ENCODE measurements around the gene HYI.
A peak's percentile ranks its signal among the peaks of the same experiment; 100 is the strongest.

HYI gene

DNA sequence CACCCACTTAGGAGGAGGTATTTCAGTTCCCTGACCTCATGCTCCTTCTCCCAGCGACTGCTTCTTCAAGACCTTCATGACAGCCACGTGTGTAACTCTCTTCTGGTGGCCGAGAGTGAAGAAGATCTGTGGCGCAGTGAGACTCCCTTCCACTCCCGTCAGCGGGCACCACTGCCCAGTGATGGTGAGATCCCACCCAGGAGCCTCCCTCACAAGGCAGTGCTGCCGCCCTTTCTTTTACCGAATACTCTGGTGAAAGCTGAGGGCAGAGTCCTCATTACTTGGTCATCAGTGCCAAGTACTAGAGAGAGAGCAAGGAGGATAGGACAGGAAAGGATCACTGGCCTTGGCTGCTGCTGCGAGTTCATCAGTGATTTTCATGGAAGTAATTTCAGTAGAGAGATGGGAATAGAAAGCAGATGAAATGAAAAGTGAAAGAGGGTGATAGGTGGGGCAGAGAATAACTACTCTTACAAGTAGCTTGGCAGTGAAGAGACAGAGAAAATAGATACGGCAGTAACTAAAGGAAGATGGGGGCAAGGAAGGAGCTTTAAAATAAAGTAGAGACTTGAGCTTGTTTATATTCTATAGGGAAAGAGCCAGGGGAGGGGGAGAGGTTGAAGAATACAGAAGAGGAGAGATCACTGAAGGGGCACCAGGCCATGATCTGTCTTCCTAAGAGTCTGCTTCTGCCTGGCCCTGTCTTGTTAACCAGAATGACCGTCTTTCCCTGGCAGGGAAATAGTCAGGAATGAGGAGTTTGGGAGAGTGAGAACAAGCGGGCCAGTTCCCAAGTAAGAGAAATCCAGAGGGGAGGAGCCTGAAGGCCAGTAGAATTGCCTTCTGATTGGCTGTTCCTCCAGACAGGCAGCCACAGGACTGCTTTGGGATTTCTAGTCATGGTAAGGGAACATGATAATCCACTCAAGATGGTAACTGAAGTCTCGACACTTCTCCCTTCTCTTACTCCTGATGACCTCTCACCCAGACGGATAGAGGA lies 18.3 kb downstream of the HYI start:
- no peak for DNase-seq
- TF ChIP-seq POLR2A (IDR thresholded peaks at IDR 0.05; ENCODE audit: low read length): no peak
- no peak for TF ChIP-seq GATA1 (IDR thresholded peaks at IDR 0.05; ENCODE audit: low read depth, low read length)

DNA sequence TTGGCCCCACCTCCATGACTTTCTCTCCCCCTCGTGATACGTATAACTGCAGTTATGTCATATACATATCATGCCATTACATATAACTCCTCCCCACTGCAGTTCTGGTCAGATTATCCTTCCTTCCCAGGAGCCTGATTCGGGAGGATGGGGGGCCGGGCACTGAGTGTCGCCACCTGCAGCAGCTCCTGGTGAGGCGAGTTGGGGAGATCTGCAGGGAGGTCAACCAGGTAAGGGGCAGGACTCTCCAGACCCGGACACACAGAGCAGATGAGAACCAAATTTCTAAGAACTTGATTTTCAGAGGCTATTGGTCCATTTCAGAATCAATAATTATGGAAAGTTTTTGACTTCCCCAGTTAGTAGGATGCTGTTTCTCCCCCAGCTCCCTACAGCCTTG lies 19.5 kb downstream of the HYI start:
- TF ChIP-seq POLR2A (IDR thresholded peaks at IDR 0.05; ENCODE audit: low read length): no peak
- no peak for TF ChIP-seq GATA1 (IDR thresholded peaks at IDR 0.05; ENCODE audit: low read depth, low read length)
- DNase-seq: no peak

DNA sequence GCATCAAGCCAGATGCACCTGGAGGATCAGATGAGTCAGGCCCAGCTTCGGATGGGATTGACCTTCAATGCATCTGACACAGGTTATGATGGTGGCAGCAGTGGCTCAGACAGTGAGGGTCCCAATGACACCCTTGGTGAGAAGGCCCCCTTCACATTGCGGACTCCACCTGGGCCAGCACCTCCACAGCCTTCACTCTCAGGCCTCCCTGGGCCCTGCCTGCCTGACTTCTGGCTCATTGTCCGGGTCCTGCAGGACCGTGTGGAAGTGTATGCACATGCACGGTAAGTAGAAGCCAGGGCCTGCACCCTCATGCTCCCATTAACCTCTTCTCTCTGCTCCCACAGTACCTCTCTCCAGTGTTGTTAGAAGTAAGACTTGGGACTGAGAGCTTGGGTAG lies 20.8 kb downstream of the HYI start:
- TF ChIP-seq POLR2A (IDR thresholded peaks at IDR 0.05; ENCODE audit: low read length) (no peak), GATA1 (IDR thresholded peaks at IDR 0.05; ENCODE audit: low read depth, low read length) (no peak)
- no peak for DNase-seq

DNA sequence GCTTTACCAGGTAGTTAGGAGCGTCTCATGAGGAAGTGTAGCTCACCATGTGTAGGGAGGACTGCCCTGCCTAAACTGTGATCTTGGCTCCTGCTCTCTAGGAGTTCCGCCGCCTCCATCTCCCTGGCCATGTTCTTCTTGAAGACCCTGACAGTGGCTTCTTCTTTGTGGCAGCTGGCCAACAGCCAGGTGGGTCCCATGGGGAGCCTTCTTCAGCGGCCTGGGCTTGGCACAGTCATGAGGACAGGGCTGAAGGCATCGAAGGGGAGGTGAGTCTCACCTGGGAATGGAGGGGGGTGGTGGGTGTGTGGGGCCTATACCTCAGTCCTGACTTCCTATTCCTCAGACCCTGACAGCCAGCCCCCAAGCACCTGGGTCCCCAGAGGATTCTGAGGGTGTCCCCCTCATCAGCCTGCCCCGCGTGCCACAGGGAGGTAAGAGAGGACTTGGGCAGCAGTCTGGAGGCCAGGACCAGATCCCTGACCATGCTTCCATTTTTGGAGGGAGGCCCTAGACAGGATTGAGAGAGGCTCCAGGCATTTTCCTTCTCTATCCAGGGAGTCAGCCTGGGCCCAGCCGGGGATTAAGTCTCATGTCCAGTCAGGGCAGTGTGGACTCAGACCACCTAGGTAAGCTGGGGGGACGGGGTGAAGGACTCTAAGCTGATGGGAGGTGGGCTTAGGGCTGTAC lies 21.4 kb downstream of the HYI start:
- no peak for TF ChIP-seq POLR2A (IDR thresholded peaks at IDR 0.05; ENCODE audit: low read length)
- no peak for TF ChIP-seq GATA1 (IDR thresholded peaks at IDR 0.05; ENCODE audit: low read depth, low read length)
- no peak for DNase-seq

DNA sequence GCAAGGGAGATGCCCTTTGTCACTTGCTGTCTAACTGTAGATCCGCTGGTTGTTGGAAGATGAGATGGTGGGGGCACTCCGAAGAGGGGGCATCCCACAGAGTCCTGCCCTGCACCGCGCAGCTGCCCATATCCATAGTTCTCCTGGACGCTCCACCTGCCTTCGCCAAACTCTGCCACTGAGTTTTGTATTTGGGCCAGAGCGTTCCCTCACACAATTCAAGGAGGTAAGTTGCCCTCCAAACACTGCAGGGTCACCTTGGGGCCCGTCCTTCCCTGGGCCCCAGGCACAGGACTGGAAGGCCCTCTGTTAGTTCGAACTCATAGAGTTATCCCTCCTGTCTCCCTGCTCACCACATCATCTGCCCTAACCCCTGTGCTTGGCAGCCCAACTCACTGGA lies 22.1 kb downstream of the HYI start:
- DNase-seq: no peak

DNA sequence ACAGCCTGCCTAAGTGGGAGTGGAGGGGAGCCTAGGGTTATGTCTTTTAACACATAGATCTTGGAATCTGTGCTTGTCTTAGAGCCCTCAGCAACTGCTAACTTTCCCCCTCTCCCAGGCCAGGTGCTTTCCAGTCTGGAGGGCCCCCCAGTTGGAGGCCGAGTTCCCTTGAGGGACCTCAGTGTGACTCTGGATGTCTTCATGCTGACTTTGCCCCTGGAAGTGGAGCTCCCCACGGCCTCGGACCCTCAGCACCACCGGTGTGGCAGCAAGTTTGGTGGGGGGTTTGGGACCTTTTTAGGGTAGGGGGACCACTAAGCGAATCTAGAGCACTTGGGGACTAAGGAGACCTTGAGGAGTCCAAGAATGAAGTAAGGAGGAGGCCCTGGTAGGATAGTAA lies 22.9 kb downstream of the HYI start:
- TF ChIP-seq GATA1 (IDR thresholded peaks at IDR 0.05; ENCODE audit: low read depth, low read length): no peak
- TF ChIP-seq POLR2A (IDR thresholded peaks at IDR 0.05; ENCODE audit: low read length): no peak
- DNase-seq: no peak

More for the DNA sequence above, 22.1 kb downstream of the HYI start:
- no peak for TF ChIP-seq POLR2A (IDR thresholded peaks at IDR 0.05; ENCODE audit: low read length)
- no peak for TF ChIP-seq GATA1 (IDR thresholded peaks at IDR 0.05; ENCODE audit: low read depth, low read length)

DNA sequence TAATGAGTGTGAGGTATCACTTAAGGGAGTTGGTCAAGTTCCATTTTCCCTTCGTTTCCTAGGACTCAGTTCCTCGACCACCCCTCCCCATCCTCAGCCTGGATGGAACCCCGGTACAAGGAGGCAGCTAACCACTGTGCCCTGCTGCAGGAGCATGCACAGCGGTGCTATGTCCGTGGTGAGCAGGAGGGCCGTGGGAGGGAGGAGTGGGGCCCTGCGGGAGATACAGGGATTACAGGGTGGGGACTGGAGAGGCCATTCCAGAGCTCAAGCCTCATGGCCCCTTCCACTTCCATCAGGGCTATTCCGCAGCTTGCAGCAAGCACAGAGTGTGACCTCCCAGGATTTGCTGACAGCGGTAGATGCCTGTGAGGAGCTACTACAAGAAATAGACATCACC lies 25.8 kb downstream of the HYI start:
- no peak for DNase-seq
- TF ChIP-seq GATA1 (IDR thresholded peaks at IDR 0.05; ENCODE audit: low read depth, low read length): no peak
- TF ChIP-seq POLR2A (IDR thresholded peaks at IDR 0.05; ENCODE audit: low read length): no peak

DNA sequence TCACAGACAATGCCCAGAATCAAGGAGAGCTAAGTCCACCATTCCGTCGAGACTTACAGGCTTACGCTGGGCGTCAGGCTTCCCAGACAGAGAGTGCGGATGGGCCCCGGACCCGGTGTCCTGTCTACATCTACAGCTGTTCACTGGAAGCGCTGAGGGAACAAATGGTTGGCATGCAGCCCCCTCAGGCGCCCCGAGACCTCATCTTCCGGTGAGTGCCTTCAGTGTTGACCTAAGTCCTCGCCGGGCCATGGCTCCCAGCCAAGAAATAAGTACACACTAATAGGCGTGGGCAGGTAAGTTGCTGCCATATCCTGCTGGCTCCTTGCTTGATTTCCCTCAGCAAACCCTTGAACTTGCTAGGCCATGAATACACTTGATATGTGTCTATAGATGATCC lies 26.2 kb downstream of the HYI start:
- TF ChIP-seq GATA1 (IDR thresholded peaks at IDR 0.05; ENCODE audit: low read depth, low read length): no peak
- no peak for TF ChIP-seq POLR2A (IDR thresholded peaks at IDR 0.05; ENCODE audit: low read length)
- DNase-seq: no peak

DNA sequence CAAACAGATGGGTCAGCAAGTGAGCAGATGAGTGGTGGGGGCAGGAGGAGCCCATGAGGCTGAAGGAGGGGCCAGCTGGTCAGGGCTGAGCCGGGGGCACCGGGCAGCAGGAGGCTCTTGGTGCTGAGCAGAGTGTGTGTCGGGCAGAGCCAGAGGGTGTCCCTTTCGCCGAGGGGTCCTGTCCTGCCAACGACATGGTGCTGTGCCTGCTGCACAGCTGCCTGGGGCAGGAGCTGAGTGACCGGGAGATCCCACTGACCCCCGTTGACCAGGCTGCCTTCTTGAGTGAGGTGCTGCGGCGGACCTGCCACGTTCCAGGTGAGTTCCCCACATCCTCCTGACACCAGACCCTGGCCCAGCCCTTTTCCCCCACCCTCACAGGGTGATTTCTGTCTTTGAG lies 27.5 kb downstream of the HYI start:
- no peak for DNase-seq
- TF ChIP-seq GATA1 (IDR thresholded peaks at IDR 0.05; ENCODE audit: low read depth, low read length) (no peak), POLR2A (IDR thresholded peaks at IDR 0.05; ENCODE audit: low read length) (no peak)

DNA sequence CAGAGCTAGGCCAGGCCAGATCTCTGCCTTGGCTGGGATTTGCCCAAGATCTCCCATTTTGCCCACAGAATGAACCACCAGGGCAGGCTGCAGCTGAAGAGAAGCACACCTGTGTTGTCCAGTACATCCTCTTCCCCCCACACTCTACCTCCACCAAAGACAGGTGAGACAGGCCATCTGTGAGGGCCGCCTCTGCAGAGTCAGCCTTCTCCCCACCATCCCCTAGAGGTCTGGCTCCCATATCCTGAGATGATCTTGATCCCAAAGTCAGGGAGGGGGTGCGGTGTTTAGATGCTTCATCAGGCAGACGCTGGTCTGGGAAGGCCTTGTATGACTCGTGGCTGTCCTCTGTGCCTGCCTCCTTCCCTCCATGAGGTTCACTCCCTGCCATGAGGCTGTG lies 28.7 kb downstream of the HYI start:
- TF ChIP-seq POLR2A (IDR thresholded peaks at IDR 0.05; ENCODE audit: low read length) (no peak), GATA1 (IDR thresholded peaks at IDR 0.05; ENCODE audit: low read depth, low read length) (no peak)
- DNase-seq: no peak

DNA sequence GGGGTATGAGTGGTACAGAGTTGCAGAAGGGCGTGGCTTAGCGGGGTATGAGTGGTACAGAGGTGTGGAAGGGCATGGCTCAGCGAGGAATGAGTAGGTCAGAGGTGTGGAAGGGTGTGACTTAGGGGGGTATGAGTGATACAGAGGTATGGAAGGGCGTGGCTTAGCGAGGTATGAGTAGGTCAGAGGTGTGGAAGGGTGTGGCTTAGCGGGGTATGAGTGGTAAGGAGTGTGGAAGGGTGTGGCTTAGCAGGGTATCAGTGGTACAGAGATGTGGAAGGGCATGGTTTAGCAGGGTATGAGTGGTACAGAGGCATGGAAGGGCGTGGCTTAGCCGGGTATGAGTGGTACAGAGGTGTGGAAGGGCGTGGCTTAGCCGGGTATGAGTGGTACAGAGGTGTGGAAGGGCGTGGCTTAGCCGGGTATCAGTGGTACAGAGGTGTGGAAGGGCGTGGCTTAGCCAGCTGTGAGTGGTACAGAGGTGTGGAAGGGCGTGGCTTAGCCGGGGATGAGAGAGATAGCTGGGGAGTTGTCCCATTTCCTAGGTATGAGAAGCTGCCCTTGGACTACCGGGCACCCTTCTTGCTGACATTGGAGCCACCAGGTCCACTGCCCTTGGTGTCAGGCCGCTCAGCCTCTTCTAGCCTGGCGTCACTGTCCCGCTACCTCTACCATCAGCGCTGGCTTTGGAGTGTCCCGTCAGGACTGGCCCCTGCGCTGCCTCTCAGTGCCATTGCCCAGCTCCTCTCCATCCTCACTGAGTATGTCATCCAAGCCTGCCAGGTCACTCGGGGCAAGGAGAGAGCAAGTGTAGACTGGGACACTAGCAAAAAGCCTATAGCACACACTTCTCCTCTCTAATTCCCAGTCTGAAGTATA lies 29.8 kb downstream of the HYI start:
- DNase-seq: peak in 1 of 2 experiments; percentile 15

DNA sequence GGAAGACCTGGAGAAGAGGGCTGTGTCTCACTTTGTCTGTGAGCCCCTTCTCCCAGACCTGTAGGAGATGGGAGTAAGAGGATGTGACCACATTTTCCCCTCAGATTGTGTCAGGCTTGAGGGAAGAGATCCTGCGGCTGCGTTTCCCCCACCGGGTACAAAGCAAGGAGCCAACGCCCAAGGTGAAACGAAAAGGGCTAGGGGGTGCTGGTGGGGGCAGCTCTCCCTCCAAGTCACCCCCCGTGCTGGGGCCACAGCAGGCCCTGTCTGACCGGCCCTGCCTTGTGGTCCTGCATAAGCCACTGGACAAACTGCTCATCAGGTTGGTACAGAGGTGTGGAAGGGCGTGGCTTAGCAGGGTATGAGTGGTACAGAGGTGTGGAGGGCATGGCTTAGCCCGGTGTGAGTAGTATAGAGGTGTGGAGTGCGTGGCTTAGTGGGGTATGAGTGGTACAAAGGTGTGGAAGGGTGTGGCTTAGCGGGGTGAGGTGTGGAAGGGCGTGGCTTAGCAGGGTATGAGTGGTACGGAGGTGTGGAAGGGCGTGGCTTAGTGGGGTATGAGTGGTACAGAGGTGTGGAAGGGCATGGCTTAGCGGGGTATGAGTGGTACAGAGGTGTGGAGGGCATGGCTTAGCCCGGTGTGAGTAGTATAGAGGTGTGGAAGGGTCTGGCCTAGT lies 30.6 kb downstream of the HYI start:
- no peak for DNase-seq
- TF ChIP-seq POLR2A (IDR thresholded peaks at IDR 0.05; ENCODE audit: low read length) (no peak), GATA1 (IDR thresholded peaks at IDR 0.05; ENCODE audit: low read depth, low read length) (no peak)

More for the DNA sequence above, 29.8 kb downstream of the HYI start:
- TF ChIP-seq POLR2A (IDR thresholded peaks at IDR 0.05; ENCODE audit: low read length): no peak
- TF ChIP-seq GATA1 (IDR thresholded peaks at IDR 0.05; ENCODE audit: low read depth, low read length): no peak
